Keratinocyte (primary cell): Measurements from ENCODE around the gene TPCN1. TPM values are rescaled to one million over a fixed set of nuclear protein-coding genes. Genes with fewer than 3 reads are reported as not detected.
A peak's percentile ranks its signal among the peaks of the same experiment; 100 is the strongest.

Experiments
- DNase-seq: peaks from one replicate; pipeline ENCODE4 v3.0.0-alpha.2; 2011; ENCODE audit warnings: low read depth, missing footprints, low spot score
- FAIRE-seq: peaks from 2 replicates; lab custom pipeline; 2011; peaks lifted over from hg19 to GRCh38; lab: Jason Lieb, UNC
- H2AFZ ChIP-seq: 2 replicates; pipeline ENCODE4 v1.6.0; 2012; ENCODE audit warnings: low read length, control low read depth, inconsistent platforms; ENCODE audit not compliant: control insufficient read depth
- H3K27ac ChIP-seq: 2 replicates; pipeline ENCODE4 v1.5.1; 2011; ENCODE audit warnings: low read length; ENCODE audit not compliant: control insufficient read depth, insufficient read depth
- H3K27me3 ChIP-seq: 3 replicates; pipeline ENCODE4 v1.6.0; 2011; ENCODE audit warnings: low read length; ENCODE audit not compliant: control insufficient read depth, insufficient read depth; ENCODE audit errors: extremely low read depth
- H3K36me3 ChIP-seq, 2 experiments: 2 replicates in 1 of 2; 3 replicates in 1 of 2; pipeline ENCODE4 v1.5.1; 2011; ENCODE audit warnings: low read length in 2 of 2, mild to moderate bottlenecking in 1 of 2; ENCODE audit not compliant: control insufficient read depth in 2 of 2, insufficient read depth in 2 of 2; ENCODE audit errors: extremely low read depth in 1 of 2
- H3K4me1 ChIP-seq: 3 replicates; pipeline ENCODE4 v1.5.1; 2011; ENCODE audit warnings: low read length; ENCODE audit not compliant: control insufficient read depth, insufficient read depth; ENCODE audit errors: extremely low read depth
- H3K4me2 ChIP-seq: 3 replicates; pipeline ENCODE4 v1.6.0; 2011; ENCODE audit warnings: low read depth, low read length; ENCODE audit not compliant: control insufficient read depth, insufficient read depth; ENCODE audit errors: extremely low read depth
- H3K4me3 ChIP-seq, 3 experiments: fragments of 200-600 bp in 1 of 3; sonication (generic) in 1 of 3; 2 replicates in 2 of 3; 3 replicates in 1 of 3; pipeline ENCODE4 v1.5.1; 2011 to 2016; ENCODE audit warnings: low read length in 3 of 3, mild to moderate bottlenecking in 3 of 3, control low read depth in 2 of 3, inconsistent platforms in 1 of 3, low read depth in 1 of 3, mixed read lengths in 1 of 3, mixed run types in 1 of 3, moderate library complexity in 1 of 3; ENCODE audit not compliant: control insufficient read depth in 2 of 3, insufficient read depth in 2 of 3; ENCODE audit errors: extremely low read depth in 1 of 3
- H3K79me2 ChIP-seq: 2 replicates; pipeline ENCODE4 v1.6.0; 2012; ENCODE audit warnings: low read length; ENCODE audit not compliant: control insufficient read depth, insufficient read depth
- H3K9ac ChIP-seq: 3 replicates; pipeline ENCODE4 v1.6.0; 2011; ENCODE audit warnings: low read length; ENCODE audit not compliant: control insufficient read depth, insufficient read depth; ENCODE audit errors: extremely low read depth
- H3K9me1 ChIP-seq: 3 replicates; pipeline ENCODE4 v1.6.0; 2011; ENCODE audit warnings: low read length; ENCODE audit not compliant: control insufficient read depth, insufficient read depth; ENCODE audit errors: extremely low read depth
- H3K9me3 ChIP-seq: 2 replicates; pipeline ENCODE4 v1.5.1; 2012; ENCODE audit warnings: low read depth, low read length; ENCODE audit not compliant: control insufficient read depth
- H4K20me1 ChIP-seq: 3 replicates; pipeline ENCODE4 v1.6.0; 2011; ENCODE audit warnings: low read length; ENCODE audit not compliant: control insufficient read depth, insufficient read depth; ENCODE audit errors: extremely low read depth
- EZH2 ChIP-seq: IDR thresholded peaks from one replicate; pipeline ENCODE4 v1.6.1; 2012; ENCODE audit warnings: inconsistent platforms, mild to moderate bottlenecking, low read length, moderate library complexity
- dilution Hi-C: fragments of 300-500 bp; cut with MboI; formaldehyde crosslinking; loops from one replicate; pipeline ENCODE4 v1.7.0; 2020; ENCODE audit warnings: low sequenced_read_pairs; ENCODE audit not compliant: extremely low pct_ligation_motif_present
- polyA minus RNA-seq, 3 experiments: library from RNA; depleted of rRNA, polyadenylated mRNA; stranded (reverse); fragments of >200 nt; gene quantifications; 1 replicate in 1 of 3; 2 replicates in 1 of 3; 3 replicates in 1 of 3; pipeline ENCODE4 v1.2.3, GENCODE V29; 2011
- polyA plus RNA-seq, 5 experiments: library from polyadenylated mRNA; depleted of rRNA in 3 of 5; stranded (reverse) in 3 of 5; stranded (forward) in 1 of 5; unstranded in 1 of 5; fragments of >200 nt; gene quantifications; 1 replicate in 1 of 5; 2 replicates in 3 of 5; 3 replicates in 1 of 5; pipeline versions ENCODE4 v1.2.1 to v1.2.3, GENCODE V29; 2011 to 2012; ENCODE audit warnings: missing spikeins in 2 of 5, low read depth in 1 of 5, low replicate concordance in 1 of 5
- TF ChIP-seq, protein P1 (sequence below), 3 experiments: IDR thresholded peaks in 1 of 3; conservative IDR thresholded peaks in 1 of 3; optimal IDR thresholded peaks in 1 of 3; 2 replicates in 2 of 3; 3 replicates in 1 of 3; pipeline versions ENCODE3 to v1.5.1; 2011; ENCODE audit warnings: low read length in 3 of 3, mild to moderate bottlenecking in 3 of 3, moderate library complexity in 2 of 3, control low read depth in 1 of 3, inconsistent platforms in 1 of 3; ENCODE audit not compliant: insufficient read depth in 2 of 3; ENCODE audit errors: extremely low read depth in 1 of 3

Gene TPCN1
- polyA plus RNA-seq (6.8 to 13.9 TPM (median 8.0 TPM) in 3 replicates), polyA minus RNA-seq (11.1 to 34.4 TPM (median 17.2 TPM) in 3 replicates)
- polyA plus RNA-seq (2011; ENCODE audit: low read depth) = 5.1 TPM
- 4.0 and 5.0 TPM in 2 replicates for polyA plus RNA-seq (2011; cell fraction: cytosol; rRNA removed)
- 33.9 and 38.8 TPM in 2 replicates for polyA plus RNA-seq (2011; cell fraction: nucleus; rRNA removed)
- polyA plus RNA-seq (2012; ENCODE audit: low replicate concordance) = 11.8 and 13.3 TPM in 2 replicates
- polyA minus RNA-seq (2011; cell fraction: cytosol; rRNA and poly(A)+ RNA removed) = 12.3 TPM
- 28.4 and 32.3 TPM in 2 replicates for polyA minus RNA-seq (2011; cell fraction: nucleus; rRNA and poly(A)+ RNA removed)

DNA sequence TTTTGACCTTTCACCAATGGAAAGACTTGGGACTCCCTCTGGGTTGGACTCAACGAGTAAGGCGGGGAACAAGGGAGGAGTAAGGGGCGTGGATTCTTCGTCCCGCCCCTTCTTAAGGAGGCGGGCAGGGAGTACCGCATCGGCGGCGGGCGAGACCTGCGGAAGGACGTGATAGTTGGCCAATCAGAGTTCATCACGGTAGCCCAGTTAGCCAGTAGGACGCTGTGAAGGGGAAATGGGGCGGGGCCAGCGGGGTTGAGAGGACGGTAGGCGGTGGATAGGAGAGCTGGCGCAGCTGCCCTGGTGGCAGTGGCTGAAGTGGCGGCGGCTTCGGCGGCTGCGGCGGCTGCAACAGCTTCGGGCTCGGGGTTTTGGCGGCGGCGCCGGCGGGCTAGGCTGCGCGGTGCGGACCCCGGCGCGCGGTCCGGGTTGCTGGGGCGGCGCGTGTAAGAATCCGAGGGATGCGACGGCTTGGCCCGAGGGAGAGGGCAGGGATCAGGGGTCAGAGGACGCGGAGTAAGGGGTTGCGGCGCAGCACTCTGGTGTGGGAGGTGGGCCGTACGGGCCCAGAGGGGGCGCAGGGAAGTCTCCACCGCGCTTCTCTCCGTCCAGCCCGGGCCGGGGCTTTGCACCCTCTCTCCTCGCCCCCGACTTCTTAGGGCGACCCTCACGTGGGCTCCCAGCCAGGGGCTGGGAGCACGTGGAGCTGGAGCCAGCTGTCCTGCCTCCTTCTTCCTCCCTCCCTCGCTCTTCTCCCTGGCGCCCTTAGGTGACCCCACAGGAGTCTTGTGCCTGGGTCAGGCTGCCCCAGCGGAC lies at the start of gene TPCN1:
Gene TPCN1, plus strand, starts transcription at position 284 of the 816 bp plus-strand sequence. CDS start 5,389 bp downstream, outside the sequence.
- FAIRE-seq = peak; percentile 83
- peak within 1 kb of the TSS; percentile 99 for H2AFZ ChIP-seq

DNA sequence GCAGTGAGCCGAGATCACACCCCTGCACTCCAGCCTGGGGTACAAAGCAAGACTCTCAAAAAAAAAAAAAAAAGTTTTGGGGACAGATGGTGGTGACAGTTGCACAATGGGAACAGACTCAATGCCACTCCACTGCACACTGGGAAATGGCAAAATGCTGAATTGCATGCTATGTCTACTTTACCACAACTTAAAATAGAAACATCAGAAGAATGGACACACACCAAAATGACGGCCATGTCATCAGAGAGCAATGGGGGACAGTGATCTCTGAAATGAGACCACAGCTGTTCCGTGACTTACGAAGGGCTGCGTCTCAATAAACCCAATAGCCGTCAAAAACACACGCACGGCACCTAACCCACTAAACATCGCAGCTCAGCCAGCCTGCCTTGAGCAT lies 49.7 kb upstream of the TPCN1 start:
- Histone ChIP-seq H3K4me3 (no peak overlapping the region), H3K79me2 (no peaks in the 10 kb centered on the region), H3K27me3 (no peaks in the 10 kb centered on the region), H3K9ac (no peak overlapping the region), H4K20me1 (no peaks in the 10 kb centered on the region), H3K4me2 (no peak overlapping the region), H3K36me3 (peaks cover 49 to 52% of the 10 kb centered on the region in 2 experiments), H2AFZ (no peak overlapping the region), H3K4me1 (no peaks in the 10 kb centered on the region), H3K9me3 (no peaks in the 10 kb centered on the region), H3K27ac (no peak overlapping the region), H3K9me1 (no peaks in the 10 kb centered on the region)
- TF ChIP-seq, protein P1, sequence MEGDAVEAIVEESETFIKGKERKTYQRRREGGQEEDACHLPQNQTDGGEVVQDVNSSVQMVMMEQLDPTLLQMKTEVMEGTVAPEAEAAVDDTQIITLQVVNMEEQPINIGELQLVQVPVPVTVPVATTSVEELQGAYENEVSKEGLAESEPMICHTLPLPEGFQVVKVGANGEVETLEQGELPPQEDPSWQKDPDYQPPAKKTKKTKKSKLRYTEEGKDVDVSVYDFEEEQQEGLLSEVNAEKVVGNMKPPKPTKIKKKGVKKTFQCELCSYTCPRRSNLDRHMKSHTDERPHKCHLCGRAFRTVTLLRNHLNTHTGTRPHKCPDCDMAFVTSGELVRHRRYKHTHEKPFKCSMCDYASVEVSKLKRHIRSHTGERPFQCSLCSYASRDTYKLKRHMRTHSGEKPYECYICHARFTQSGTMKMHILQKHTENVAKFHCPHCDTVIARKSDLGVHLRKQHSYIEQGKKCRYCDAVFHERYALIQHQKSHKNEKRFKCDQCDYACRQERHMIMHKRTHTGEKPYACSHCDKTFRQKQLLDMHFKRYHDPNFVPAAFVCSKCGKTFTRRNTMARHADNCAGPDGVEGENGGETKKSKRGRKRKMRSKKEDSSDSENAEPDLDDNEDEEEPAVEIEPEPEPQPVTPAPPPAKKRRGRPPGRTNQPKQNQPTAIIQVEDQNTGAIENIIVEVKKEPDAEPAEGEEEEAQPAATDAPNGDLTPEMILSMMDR (optimal IDR thresholded peaks at IDR 0.05 in 1 of 3, IDR thresholded peaks at IDR 0.05 in 1 of 3, conservative IDR thresholded peaks at IDR 0.05 in 1 of 3; ENCODE audit: extremely low read depth in 1 of 3, insufficient read depth in 2 of 3, low read length in 3 of 3) = no peak
- TF ChIP-seq EZH2 = no peak
- no peak for FAIRE-seq
- dilution Hi-C loops = loop anchor here (25.0 kb wide), 1 partner anchor 109 kb away; the partner anchor contains the start of gene DTX1
- no peak for DNase-seq

More for the DNA sequence above, at the start of gene TPCN1:
- Histone ChIP-seq H3K9me1 (peaks cover 3% of the 10 kb centered on the region), H3K4me1 (peaks cover 22% of the 10 kb centered on the region), H3K27ac (peak within 1 kb of the TSS; percentile 71), H3K36me3 (no peaks in the 10 kb centered on the region), H3K9me3 (no peaks in the 10 kb centered on the region), H4K20me1 (no peaks in the 10 kb centered on the region), H3K4me3 (peak within 1 kb of the TSS; percentile 62 to 87 (median 86)), H3K27me3 (no peaks in the 10 kb centered on the region), H3K9ac (peak within 1 kb of the TSS; percentile 88), H3K79me2 (peaks cover 6% of the 10 kb centered on the region), H3K4me2 (peak within 1 kb of the TSS; percentile 96)
- dilution Hi-C loops = no loop called here
- DNase-seq = peak; percentile 99
- TF ChIP-seq EZH2 = no peak
- TF ChIP-seq, protein P1 (optimal IDR thresholded peaks at IDR 0.05 in 1 of 3, IDR thresholded peaks at IDR 0.05 in 1 of 3, conservative IDR thresholded peaks at IDR 0.05 in 1 of 3; ENCODE audit: extremely low read depth in 1 of 3, insufficient read depth in 2 of 3, low read length in 3 of 3) = no peak
